RWPE2 (cell line): ENCODE measurements around the gene IZUMO4.
"Not testable (repeated sequence)": the region's sequence is repeated elsewhere in the genome, so short reads cannot be mapped to it uniquely, and the experiment has no call there.

ENCODE experiments used
- ATAC-seq: fragments of 200-7000 bp; cut with Tn5 transposase; 3 replicates; pipeline ENCODE4 v1.9.1; 2021; ENCODE audit warnings: low read depth
- DNase-seq: peaks from one replicate; pipeline ENCODE4 v3.0.0-alpha.2; 2020; ENCODE audit warnings: low spot score
- H3K27ac ChIP-seq: fragments of 450-650 bp; 2 replicates; pipeline ENCODE4 v1.5.1; 2017; ENCODE audit warnings: mild to moderate bottlenecking; ENCODE audit not compliant: poor library complexity, severe bottlenecking
- H3K27me3 ChIP-seq: fragments of 250-450 bp; sonication (Bioruptor Pico); 2 replicates; pipeline ENCODE4 v1.5.1; 2021; ENCODE audit warnings: mild to moderate bottlenecking, moderate library complexity; ENCODE audit not compliant: insufficient read depth, poor library complexity, severe bottlenecking
- H3K36me3 ChIP-seq: fragments of 250-450 bp; sonication (Bioruptor Pico); 2 replicates; pipeline ENCODE4 v1.5.1; 2020; ENCODE audit warnings: low read depth, mild to moderate bottlenecking, moderate library complexity
- H3K4me1 ChIP-seq: fragments of 250-450 bp; sonication (Bioruptor Pico); 2 replicates; pipeline ENCODE4 v1.5.1; 2021; ENCODE audit warnings: mild to moderate bottlenecking, moderate library complexity; ENCODE audit not compliant: insufficient read depth, poor library complexity, severe bottlenecking
- H3K4me3 ChIP-seq: fragments of 250-450 bp; sonication (Bioruptor Pico); 2 replicates; pipeline ENCODE4 v1.5.1; 2021; ENCODE audit warnings: mild to moderate bottlenecking, moderate library complexity; ENCODE audit not compliant: severe bottlenecking
- H3K9me3 ChIP-seq: fragments of 250-450 bp; sonication (Bioruptor Pico); 2 replicates; pipeline ENCODE4 v1.5.1; 2021; ENCODE audit warnings: mild to moderate bottlenecking, moderate library complexity; ENCODE audit not compliant: severe bottlenecking
- CTCF ChIP-seq: fragments of 450-650 bp; IDR thresholded peaks from one replicate; pipeline ENCODE4 v1.5.1; 2017; ENCODE audit warnings: mild to moderate bottlenecking, moderate library complexity; ENCODE audit not compliant: poor library complexity, severe bottlenecking

Gene IZUMO4

GRCh38 chr19:2083174-2083854 is 13.4 kb upstream of the IZUMO4 start:
- peak overlapping the region; percentile 99 for H3K27ac ChIP-seq
- H3K4me1 ChIP-seq, result peaks cover 37% of the 10 kb centered on the region
- peaks cover 72% of the 10 kb centered on the region for H3K36me3 ChIP-seq
- no peaks in the 10 kb centered on the region for H3K9me3 ChIP-seq
- DNase-seq, result no peak
- no peak overlapping the region for H3K4me3 ChIP-seq
- TF ChIP-seq CTCF, result no peak
- no peaks in the 10 kb centered on the region for H3K27me3 ChIP-seq
- no peak for ATAC-seq

- Histone ChIP-seq H3K4me1 (peaks cover 54% of the 10 kb centered on the region), H3K27me3 (no peaks in the 10 kb centered on the region), H3K4me3 (no peak overlapping the region), H3K9me3 (no peaks in the 10 kb centered on the region), H3K27ac (peak overlapping the region; percentile 99), H3K36me3 (peaks cover 62% of the 10 kb centered on the region)
- DNase-seq (no peak), ATAC-seq (no peak)
- no peak for TF ChIP-seq CTCF
Measured at GRCh38 chr19:2084993-2085720, 11.6 kb upstream of the IZUMO4 start.

- ATAC-seq, result peak; percentile 51
- H3K4me3 ChIP-seq, H3K9me3 ChIP-seq, DNase-seq, H3K27me3 ChIP-seq: not testable (repeated sequence)
- peaks cover 60% of the 10 kb centered on the region for H3K4me1 ChIP-seq
- peak overlapping the region; percentile 99 for H3K27ac ChIP-seq
- peaks cover 51% of the 10 kb centered on the region for H3K36me3 ChIP-seq
Measured at GRCh38 chr19:2086695-2087620, 9.8 kb upstream of the IZUMO4 start.

GRCh38 chr19:2087621-2088100 is 9.1 kb upstream of the IZUMO4 start:
- Histone ChIP-seq H3K27me3 (no peaks in the 10 kb centered on the region), H3K9me3 (no peaks in the 10 kb centered on the region), H3K4me3 (no peak overlapping the region), H3K4me1 (peaks cover 66% of the 10 kb centered on the region), H3K36me3 (peaks cover 50% of the 10 kb centered on the region), H3K27ac (peak overlapping the region; percentile 99)
- no peak for TF ChIP-seq CTCF
- DNase-seq (no peak), ATAC-seq (no peak)
